Limb (tissue), 2 donors: ENCODE data around the gene FGD2.

Experiments used
- DNase-seq, 2 donors: peaks; one replicate each; pipeline ENCODE4 v3.0.0-alpha.2; 2016; ENCODE audit errors: extremely low spot score in 2 of 2

Gene FGD2

GRCh38 chr6:37017606-37018197 is 12.2 kb downstream of the FGD2 start:
- DNase-seq: no peak

- peak; percentile 88 to 91 for DNase-seq
These were observed 13.0 kb downstream of the FGD2 start for GRCh38 chr6:37018198-37019064.

- DNase-seq: no peak
These were observed 13.6 kb downstream of the FGD2 start for GRCh38 chr6:37019065-37019450.

GRCh38 chr6:37020381-37020780 is 14.9 kb downstream of the FGD2 start:
- no peak for DNase-seq

GRCh38 chr6:37020812-37021211 is 15.4 kb downstream of the FGD2 start:
- no peak for DNase-seq

- peak; percentile 23 to 59 for DNase-seq
These were observed 16.1 kb downstream of the FGD2 start for GRCh38 chr6:37021356-37022129.

GRCh38 chr6:37022135-37022863 is 16.8 kb downstream of the FGD2 start:
- DNase-seq: no peak

GRCh38 chr6:37024656-37025337 is 19.3 kb downstream of the FGD2 start:
- no peak for DNase-seq

GRCh38 chr6:37025621-37026466 is 20.4 kb downstream of the FGD2 start:
- no peak for DNase-seq

GRCh38 chr6:37027036-37027720 is 21.7 kb downstream of the FGD2 start:
- DNase-seq: no peak

GRCh38 chr6:37027811-37028469 is 22.5 kb downstream of the FGD2 start:
- DNase-seq: no peak

GRCh38 chr6:37029249-37029971 is 24.0 kb downstream of the FGD2 start:
- peak in 1 of 2 donors; percentile 62 for DNase-seq

- no peak for DNase-seq
These were observed 25.1 kb downstream of the FGD2 start for GRCh38 chr6:37030599-37030998.

GRCh38 chr6:37032239-37032638 is 26.8 kb downstream of the FGD2 start:
- DNase-seq: no peak

- DNase-seq: no peak
These were observed 27.8 kb downstream of the FGD2 start for GRCh38 chr6:37033255-37033654.

- no peak for DNase-seq
These were observed 28.7 kb downstream of the FGD2 start for GRCh38 chr6:37033819-37034795.

- no peak for DNase-seq
These were observed 30.7 kb downstream of the FGD2 start for GRCh38 chr6:37036146-37036545.
